Measurements from ENCODE around the gene TCF3. TPM values are rescaled to one million over a fixed set of nuclear protein-coding genes. Genes with fewer than 3 reads are reported as not detected.

Gene TCF3
- polyA plus RNA-seq, 3 donors = 2.4 to 36.2 (median 3.3) TPM

GRCh38 chr19:1655131-1655981 lies 2.9 kb upstream of the TCF3 start:
- H3K36me3 Mint-ChIP-seq = no peaks in the 10 kb centered on the region
- H3K27me3 ChIP-seq (ENCODE audit: control insufficient read depth in 2 of 2, insufficient read depth in 2 of 2, low read length in 2 of 2) = peaks cover 0 to 6% of the 10 kb centered on the region in 2 donors
- peak overlapping the region in 1 of 2 donors; percentile 57 for H3K4me3 Mint-ChIP-seq
- peaks cover 11% of the 10 kb centered on the region for H3K79me2 ChIP-seq (ENCODE audit: insufficient read depth, low read length)
- 66% methylated on average over 30 of the region's 34 CpGs for WGBS (ENCODE audit: insufficient coverage)
- H3K4me1 Mint-ChIP-seq = peaks cover 34% of the 10 kb centered on the region
- H3K4me3 ChIP-seq (replicated peaks in 1 of 3; ENCODE audit: low read depth in 2 of 3, low read length in 3 of 3) = no peak overlapping the region
- H3K27ac ChIP-seq (ENCODE audit: low read depth in 1 of 2, low read length in 2 of 2) = peak overlapping the region in 1 of 2 donors; percentile 40
- H3K4me1 ChIP-seq (ENCODE audit: control insufficient read depth in 1 of 2, insufficient read depth in 2 of 2, low read length in 2 of 2) = peaks cover 32 to 36% of the 10 kb centered on the region in 2 donors
- H4K20me1 ChIP-seq (ENCODE audit: insufficient read depth, low read length) = peaks cover 12% of the 10 kb centered on the region
- H3K9ac ChIP-seq (ENCODE audit: insufficient read depth, low read length, poor library complexity, severe bottlenecking) = peak overlapping the region; percentile 8
- peak overlapping the region in 5 of 7 donors; percentile 32 to 76 (median 57) for H3K27ac Mint-ChIP-seq
- DNase-seq = peak in 2 of 3 donors; percentile 14 to 36
- H3K9me3 ChIP-seq (replicated peaks in 1 of 2; ENCODE audit: control insufficient read depth in 1 of 2, insufficient read depth in 1 of 2, low read length in 2 of 2) = no peaks in the 10 kb centered on the region
- H3K27me3 Mint-ChIP-seq (ENCODE audit: low read depth in 3 of 3) = peaks cover 7 to 10% (median 9%) of the 10 kb centered on the region in 3 donors
- intact Hi-C loops (cut with micrococcal nuclease) = no loop called here
- peaks cover 0 to 10% (median 1%) of the 10 kb centered on the region in 7 donors for H3K9me3 Mint-ChIP-seq
- peak overlapping the region; percentile 71 for H2AFZ ChIP-seq (ENCODE audit: insufficient read depth, low read depth, low read length, poor library complexity, severe bottlenecking)
- TF ChIP-seq CTCF (IDR thresholded peaks at IDR 0.05) = no peak
- no peaks in the 10 kb centered on the region for H3K36me3 ChIP-seq (replicated peaks in 1 of 2; ENCODE audit: control insufficient read depth in 1 of 2, insufficient read depth in 2 of 2, low read length in 2 of 2)
- H3K4me2 ChIP-seq (replicated peaks; ENCODE audit: extremely low read depth, low read length, poor library complexity, severe bottlenecking) = no peak overlapping the region

- Mint-ChIP-seq H3K4me1 (peaks cover 37% of the 10 kb centered on the region), H3K27me3 (ENCODE audit: low read depth in 3 of 3) (peaks cover 5 to 10% (median 9%) of the 10 kb centered on the region in 3 donors), H3K36me3 (peaks cover 4 to 5% of the 10 kb centered on the region in 2 donors), H3K27ac (peak overlapping the region in 2 of 7 donors; percentile 45 to 52), H3K9me3 (peaks cover 0 to 10% (median 0%) of the 10 kb centered on the region in 7 donors), H3K4me3 (no peak overlapping the region)
- peaks cover 32 to 42% of the 10 kb centered on the region in 2 donors for H3K4me1 ChIP-seq (ENCODE audit: control insufficient read depth in 1 of 2, insufficient read depth in 2 of 2, low read length in 2 of 2)
- DNase-seq = no peak
- peaks cover 17% of the 10 kb centered on the region for H4K20me1 ChIP-seq (ENCODE audit: insufficient read depth, low read length)
- intact Hi-C loops (cut with micrococcal nuclease) = loop anchor here in 1 of 2 donors (5.0 kb wide), 1 partner anchor 62 kb away; the partner anchor contains the start of gene MBD3
- H2AFZ ChIP-seq (ENCODE audit: insufficient read depth, low read depth, low read length, poor library complexity, severe bottlenecking) = peak overlapping the region; percentile 65
- H3K27ac ChIP-seq (ENCODE audit: low read depth in 1 of 2, low read length in 2 of 2) = no peak overlapping the region
- H3K79me2 ChIP-seq (ENCODE audit: insufficient read depth, low read length) = peaks cover 21% of the 10 kb centered on the region
- no peak overlapping the region for H3K4me3 ChIP-seq (replicated peaks in 1 of 3; ENCODE audit: low read depth in 2 of 3, low read length in 3 of 3)
- peaks cover under 1 to 2% of the 10 kb centered on the region in 2 donors for H3K36me3 ChIP-seq (replicated peaks in 1 of 2; ENCODE audit: control insufficient read depth in 1 of 2, insufficient read depth in 2 of 2, low read length in 2 of 2)
- H3K4me2 ChIP-seq (replicated peaks; ENCODE audit: extremely low read depth, low read length, poor library complexity, severe bottlenecking) = no peak overlapping the region
- no peak overlapping the region for H3K9ac ChIP-seq (ENCODE audit: insufficient read depth, low read length, poor library complexity, severe bottlenecking)
- peaks cover 0 to 6% of the 10 kb centered on the region in 2 donors for H3K27me3 ChIP-seq (ENCODE audit: control insufficient read depth in 2 of 2, insufficient read depth in 2 of 2, low read length in 2 of 2)
- no peaks in the 10 kb centered on the region for H3K9me3 ChIP-seq (replicated peaks in 1 of 2; ENCODE audit: control insufficient read depth in 1 of 2, insufficient read depth in 1 of 2, low read length in 2 of 2)
- 90% methylated on average over 11 of the region's 18 CpGs for WGBS (ENCODE audit: insufficient coverage)
- no peak for TF ChIP-seq CTCF (IDR thresholded peaks at IDR 0.05)
These were observed 1.9 kb upstream of the TCF3 start for GRCh38 chr19:1654178-1654792.
